ENCODE measurements around the gene RBM28. TPM values are rescaled to one million over a fixed set of nuclear protein-coding genes. Genes with fewer than 3 reads are reported as not detected.

The RBM28 gene
- total and polyA plus RNA-seq, 2 of the 8 experiments (the other 6 are each of a cell fraction or from before 2014, with no cell fraction given) = 12.8 to 65.3 TPM

GRCh38 chr7:128357217-128357613 is 13.5 kb upstream of the RBM28 start:
- Histone ChIP-seq H4K8ac (ENCODE audit: extremely low read depth, insufficient read depth, low read length) (peak overlapping the region; percentile 1; the same call in 1 of the 2 replicates), H3K9me3 (ENCODE audit: insufficient read depth in 2 of 2, low read depth in 1 of 2, low read length in 1 of 2) (no peaks in the 10 kb centered on the region), H2AK5ac (ENCODE audit: low read depth, low read length) (no peak overlapping the region), H3K18ac (ENCODE audit: extremely low read depth, low read length) (peak overlapping the region; percentile 6; the same call in 1 of the 2 replicates), H3K23ac (ENCODE audit: insufficient read length) (no peak overlapping the region), H2AFZ (ENCODE audit: low read length) (no peak overlapping the region), H4K20me1 (replicated peaks in 1 of 2; ENCODE audit: control insufficient read depth in 1 of 2, insufficient read depth in 2 of 2, low read length in 2 of 2) (peaks cover 0 to 1% of the 10 kb centered on the region in 2 experiments), H2BK120ac (replicated peaks; ENCODE audit: low read depth, low read length) (no peak overlapping the region), H3K36me3 (ENCODE audit: control insufficient read depth in 2 of 4, insufficient read depth in 4 of 4, low read length in 3 of 4) (peaks cover 0 to 9% (median 0%) of the 10 kb centered on the region in 4 experiments; a peak in 1 of 8 replicates), H3K27me3 (replicated peaks in 1 of 4; ENCODE audit: control insufficient read depth in 3 of 4, extremely low read depth in 1 of 4, insufficient read depth in 3 of 4, low read length in 3 of 4) (peaks cover 22 to 67% (median 51%) of the 10 kb centered on the region in 4 experiments), H3K14ac (ENCODE audit: insufficient read length) (no peak overlapping the region), H3K4me2 (ENCODE audit: insufficient read depth in 1 of 2, low read depth in 2 of 2, low read length in 2 of 2) (no peak overlapping the region), H3K56ac (replicated peaks; ENCODE audit: insufficient read length, low read depth, low read length) (no peak overlapping the region), H4K91ac (replicated peaks; ENCODE audit: insufficient read length, low read length) (no peak overlapping the region), H2BK5ac (ENCODE audit: low read depth, low read length) (no peak overlapping the region), H3K79me2 (ENCODE audit: control insufficient read depth in 1 of 2, insufficient read depth in 2 of 2, low read length in 2 of 2) (no peaks in the 10 kb centered on the region), H2BK15ac (ENCODE audit: low read length) (no peak overlapping the region), H3K79me1 (ENCODE audit: low read depth, low read length) (no peaks in the 10 kb centered on the region), H3K4me3 (ENCODE audit: extremely low read depth in 1 of 4, insufficient read depth in 2 of 4, low read depth in 3 of 4, low read length in 4 of 4) (no peak overlapping the region), H3K23me2 (ENCODE audit: low read depth, low read length) (peaks cover 11% of the 10 kb centered on the region; the same call in 1 of the 2 replicates), H3K9ac (replicated peaks in 1 of 4; ENCODE audit: extremely low read depth in 1 of 4, low read depth in 3 of 4, low read length in 3 of 4) (no peak overlapping the region), H3K4me1 (replicated peaks in 1 of 4; ENCODE audit: control insufficient read depth in 3 of 4, insufficient read depth in 4 of 4, low read length in 3 of 4) (peaks cover 0 to 14% (median 8%) of the 10 kb centered on the region in 4 experiments; a peak in 5 of 7 replicates), H3K27ac (ENCODE audit: low read depth, low read length) (no peak overlapping the region), H4K5ac (ENCODE audit: insufficient read length, low read depth, low read length) (no peak overlapping the region), H2BK20ac (ENCODE audit: low read length) (no peak overlapping the region), H3K4ac (replicated peaks; ENCODE audit: insufficient read length, low read depth, low read length) (no peak overlapping the region), H2BK12ac (ENCODE audit: low read depth, low read length) (no peak overlapping the region)
- FAIRE-seq (no peak), DNase-seq (ENCODE audit: low read depth in 1 of 2, low spot score in 2 of 2) (no peak)
- no peak for TF ChIP-seq E2F6 (IDR thresholded peaks at IDR 0.05)
- no peak for TF ChIP-seq GABPA (IDR thresholded peaks at IDR 0.05; ENCODE audit: borderline replicate concordance, insufficient read depth, low read length)
- TF ChIP-seq JUN (IDR thresholded peaks at IDR 0.05; ENCODE audit: low read depth, low read length) = no peak
- no peak for TF ChIP-seq CBX8 (IDR thresholded peaks at IDR 0.05; ENCODE audit: borderline replicate concordance, low read depth, low read length)
- CTCF ChIA-PET (ENCODE audit: partially characterized antibody) = interaction anchor here (0.9 to 11.5 kb wide), 12 partner anchors 7 to 118 kb away, joined by 3 to 274 read pairs (median 5); partner anchors contain the start of gene RBM28
- 90% methylated on average over 3 of the region's 6 CpGs; no CpG with 5 or more reads in 1 of the 2 experiments for WGBS, 2 experiments (ENCODE audit: extremely low coverage in 1 of 2, insufficient coverage in 1 of 2, insufficient read length in 1 of 2, insufficient replicate concordance in 2 of 2, low coverage in 1 of 2, low lambda C conversion rate in 2 of 2, missing lambda C conversion rate in 1 of 2)
- POLR2A ChIA-PET (ENCODE audit: partially characterized antibody) = interaction anchor here (0.9 to 1.9 kb wide), 4 partner anchors 10 to 119 kb away, joined by 3 to 7 read pairs (median 4); partner anchors contain the start of genes METTL2B and RBM28
